T-helper 9 cell (primary cell): Measurements from ENCODE around the gene AP3S1.
"Not testable (repeated sequence)": the region's sequence is repeated elsewhere in the genome, so short reads cannot be mapped to it uniquely, and the experiment has no call there.

ENCODE experiments used
- DNase-seq: peaks from one replicate; pipeline ENCODE4 v3.0.0-alpha.2; 2020

AP3S1 gene

GRCh38 chr5:115873392-115873791 lies 31.7 kb downstream of the AP3S1 start:
- no peak for DNase-seq

- no peak for DNase-seq
These were observed 33.7 kb downstream of the AP3S1 start for GRCh38 chr5:115875447-115875846.

- not testable (repeated sequence) for DNase-seq
These were observed 35.6 kb downstream of the AP3S1 start for GRCh38 chr5:115877342-115877741.

GRCh38 chr5:115882434-115882833 lies 40.7 kb downstream of the AP3S1 start:
- not testable (repeated sequence) for DNase-seq

GRCh38 chr5:115884704-115885103 lies 43.0 kb downstream of the AP3S1 start:
- no peak for DNase-seq

- DNase-seq: not testable (repeated sequence)
These were observed 43.5 kb downstream of the AP3S1 start for GRCh38 chr5:115885208-115885607.

GRCh38 chr5:115888027-115888426 lies 46.3 kb downstream of the AP3S1 start:
- no peak for DNase-seq

GRCh38 chr5:115892021-115892420 lies 50.3 kb downstream of the AP3S1 start:
- DNase-seq: no peak

GRCh38 chr5:115894342-115894741 lies 52.6 kb downstream of the AP3S1 start:
- no peak for DNase-seq

- DNase-seq: no peak
These were observed 54.1 kb downstream of the AP3S1 start for GRCh38 chr5:115895821-115896220.

- no peak for DNase-seq
These were observed 56.9 kb downstream of the AP3S1 start for GRCh38 chr5:115898656-115899055.

- no peak for DNase-seq
These were observed 65.4 kb downstream of the AP3S1 start for GRCh38 chr5:115907177-115907576.

- not testable (repeated sequence) for DNase-seq
These were observed 72.1 kb downstream of the AP3S1 start for GRCh38 chr5:115913623-115914400.

GRCh38 chr5:115920171-115920725 lies 78.5 kb downstream of the AP3S1 start:
- DNase-seq: no peak

GRCh38 chr5:115928578-115929407 lies 87.1 kb downstream of the AP3S1 start:
- not testable (repeated sequence) for DNase-seq

- DNase-seq: not testable (repeated sequence)
These were observed 88.4 kb downstream of the AP3S1 start for GRCh38 chr5:115930171-115930570.

- DNase-seq: no peak
These were observed 89.0 kb downstream of the AP3S1 start for GRCh38 chr5:115930630-115931337.

GRCh38 chr5:115932991-115933390 lies 91.3 kb downstream of the AP3S1 start:
- DNase-seq: no peak

GRCh38 chr5:115934388-115934974 lies 92.7 kb downstream of the AP3S1 start:
- no peak for DNase-seq

GRCh38 chr5:115936031-115936430 lies 94.3 kb downstream of the AP3S1 start:
- DNase-seq: no peak

GRCh38 chr5:115939059-115939458 lies 97.3 kb downstream of the AP3S1 start:
- DNase-seq: no peak

- no peak for DNase-seq
These were observed 98.5 kb downstream of the AP3S1 start for GRCh38 chr5:115940080-115940810.
